Measurements from ENCODE around the gene ALDH3A1.

DNA sequence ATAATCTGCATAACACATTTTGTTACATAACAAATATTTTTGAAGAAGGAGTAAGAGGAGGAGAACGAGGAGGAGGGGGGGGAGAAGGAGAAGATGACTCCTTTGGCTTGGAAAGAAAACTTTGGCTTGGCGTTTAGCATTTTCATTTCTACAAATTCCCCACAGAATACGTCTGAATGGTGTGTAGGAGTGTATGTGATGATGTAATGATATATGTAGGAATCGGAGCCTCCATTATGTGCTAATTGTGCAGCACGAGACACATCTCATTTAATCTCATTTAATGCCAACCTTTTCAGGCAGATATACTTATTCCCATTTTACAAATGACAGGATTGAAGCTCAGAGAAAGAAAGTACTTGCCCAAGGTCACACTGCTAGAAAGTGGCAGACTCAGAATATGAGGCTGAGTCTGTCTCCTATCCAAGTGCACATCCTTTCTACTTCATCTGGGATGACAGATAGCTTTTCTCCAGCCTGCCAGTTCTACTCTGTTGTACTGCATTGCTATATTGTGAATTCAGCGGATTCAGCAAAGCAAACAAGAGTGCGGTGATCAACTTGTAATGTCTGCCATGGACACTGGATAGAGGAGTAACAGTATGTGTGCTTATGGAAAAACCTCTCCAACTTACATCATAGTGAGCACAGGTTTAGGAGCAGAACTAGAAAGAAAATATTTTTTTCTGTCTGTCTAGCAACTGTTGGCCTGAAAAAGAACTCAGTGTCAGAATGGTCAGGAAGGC is 21.3 kb downstream of the ALDH3A1 start:
- TF ChIP-seq, protein P1, sequence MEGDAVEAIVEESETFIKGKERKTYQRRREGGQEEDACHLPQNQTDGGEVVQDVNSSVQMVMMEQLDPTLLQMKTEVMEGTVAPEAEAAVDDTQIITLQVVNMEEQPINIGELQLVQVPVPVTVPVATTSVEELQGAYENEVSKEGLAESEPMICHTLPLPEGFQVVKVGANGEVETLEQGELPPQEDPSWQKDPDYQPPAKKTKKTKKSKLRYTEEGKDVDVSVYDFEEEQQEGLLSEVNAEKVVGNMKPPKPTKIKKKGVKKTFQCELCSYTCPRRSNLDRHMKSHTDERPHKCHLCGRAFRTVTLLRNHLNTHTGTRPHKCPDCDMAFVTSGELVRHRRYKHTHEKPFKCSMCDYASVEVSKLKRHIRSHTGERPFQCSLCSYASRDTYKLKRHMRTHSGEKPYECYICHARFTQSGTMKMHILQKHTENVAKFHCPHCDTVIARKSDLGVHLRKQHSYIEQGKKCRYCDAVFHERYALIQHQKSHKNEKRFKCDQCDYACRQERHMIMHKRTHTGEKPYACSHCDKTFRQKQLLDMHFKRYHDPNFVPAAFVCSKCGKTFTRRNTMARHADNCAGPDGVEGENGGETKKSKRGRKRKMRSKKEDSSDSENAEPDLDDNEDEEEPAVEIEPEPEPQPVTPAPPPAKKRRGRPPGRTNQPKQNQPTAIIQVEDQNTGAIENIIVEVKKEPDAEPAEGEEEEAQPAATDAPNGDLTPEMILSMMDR (IDR thresholded peaks at IDR 0.05), result no peak
- no peak for TF ChIP-seq POLR2AphosphoS5 (IDR thresholded peaks at IDR 0.05)
- TF ChIP-seq EP300 (IDR thresholded peaks at IDR 0.05), result no peak
- no peak for TF ChIP-seq POLR2A (IDR thresholded peaks at IDR 0.05)

Data from suprapubic skin (tissue), 4 donors.